Omental fat pad (tissue), 4 donors: ENCODE data around the gene PPIA. TPM values are rescaled to one million over a fixed set of nuclear protein-coding genes. Genes with fewer than 3 reads are reported as not detected.
"Not testable (repeated sequence)": the region's sequence is repeated elsewhere in the genome, so short reads cannot be mapped to it uniquely, and the experiment has no call there.

Source experiments
- ATAC-seq: fragments of 150-250 bp; one replicate; pipeline ENCODE4 v1.9.1; 2016; ENCODE audit warnings: mild to moderate bottlenecking, moderate library complexity; ENCODE audit not compliant: low FRiP score
- DNase-seq: peaks from one replicate; pipeline ENCODE4 v3.0.0-alpha.2; 2019; ENCODE audit warnings: low spot score
- total RNA-seq, 4 donors: library from RNA; depleted of rRNA; stranded (reverse); fragments of >200 nt; gene quantifications; one replicate each; pipeline ENCODE4 v1.1.0, GENCODE V29; 2016
- TF ChIP-seq, protein P1 (sequence below), 3 donors: fragments of 450-650 bp; IDR thresholded peaks; one replicate each; pipeline ENCODE4 v1.5.1; 2016 to 2017; ENCODE audit warnings: antibody characterized with exemption in 3 of 3, mild to moderate bottlenecking in 3 of 3, moderate library complexity in 2 of 3

The PPIA gene
- total RNA-seq, 4 donors from 2014 or later, result 1,060 to 1,801 (median 1,521) TPM

DNA sequence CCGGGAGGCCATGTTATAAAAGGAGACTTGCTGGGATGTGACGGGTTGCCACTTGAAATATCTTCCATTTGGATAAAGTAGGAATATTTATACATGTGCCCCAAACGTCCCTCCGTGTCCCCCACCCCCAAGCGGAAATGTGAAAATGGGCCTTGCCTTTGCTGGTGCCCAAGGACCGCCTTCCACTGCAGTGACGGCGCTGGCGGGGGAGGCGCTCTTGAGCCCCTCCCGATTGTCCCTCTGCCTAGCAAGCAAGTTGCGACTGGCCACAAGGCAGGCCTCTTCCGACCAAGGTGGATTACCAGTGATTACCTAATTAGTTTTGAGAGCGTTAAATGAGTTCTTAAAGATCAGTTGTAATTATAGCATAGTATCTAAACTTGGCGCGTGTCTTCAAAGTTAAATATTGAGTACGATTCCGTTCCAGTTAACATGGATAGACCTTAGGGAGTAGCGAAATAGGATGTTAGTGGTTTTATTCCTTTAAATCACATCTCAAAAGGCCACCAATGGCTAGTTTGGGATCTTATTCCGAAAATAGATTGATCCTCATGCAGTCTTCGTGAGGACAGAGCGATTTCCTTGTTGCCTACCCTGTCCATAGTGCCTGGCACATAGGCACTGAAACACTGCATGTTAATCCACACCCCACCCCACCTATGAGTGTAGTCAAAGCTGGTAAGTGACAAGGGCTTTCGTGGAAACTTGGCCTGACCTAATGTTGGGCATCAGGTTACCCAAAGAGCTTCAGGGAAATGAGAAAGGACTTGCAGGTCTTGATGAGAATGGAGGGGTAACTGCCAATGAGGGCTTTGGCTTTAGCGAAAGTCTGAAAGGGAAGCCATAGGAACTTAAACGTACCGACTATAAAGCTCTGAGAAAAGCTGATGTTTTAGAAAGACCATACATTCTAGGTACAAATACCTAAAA, 1.1 kb downstream of the PPIA start:
- DNase-seq, result peak; percentile 75
- ATAC-seq, result peak; percentile 73
- TF ChIP-seq, protein P1, sequence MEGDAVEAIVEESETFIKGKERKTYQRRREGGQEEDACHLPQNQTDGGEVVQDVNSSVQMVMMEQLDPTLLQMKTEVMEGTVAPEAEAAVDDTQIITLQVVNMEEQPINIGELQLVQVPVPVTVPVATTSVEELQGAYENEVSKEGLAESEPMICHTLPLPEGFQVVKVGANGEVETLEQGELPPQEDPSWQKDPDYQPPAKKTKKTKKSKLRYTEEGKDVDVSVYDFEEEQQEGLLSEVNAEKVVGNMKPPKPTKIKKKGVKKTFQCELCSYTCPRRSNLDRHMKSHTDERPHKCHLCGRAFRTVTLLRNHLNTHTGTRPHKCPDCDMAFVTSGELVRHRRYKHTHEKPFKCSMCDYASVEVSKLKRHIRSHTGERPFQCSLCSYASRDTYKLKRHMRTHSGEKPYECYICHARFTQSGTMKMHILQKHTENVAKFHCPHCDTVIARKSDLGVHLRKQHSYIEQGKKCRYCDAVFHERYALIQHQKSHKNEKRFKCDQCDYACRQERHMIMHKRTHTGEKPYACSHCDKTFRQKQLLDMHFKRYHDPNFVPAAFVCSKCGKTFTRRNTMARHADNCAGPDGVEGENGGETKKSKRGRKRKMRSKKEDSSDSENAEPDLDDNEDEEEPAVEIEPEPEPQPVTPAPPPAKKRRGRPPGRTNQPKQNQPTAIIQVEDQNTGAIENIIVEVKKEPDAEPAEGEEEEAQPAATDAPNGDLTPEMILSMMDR (IDR thresholded peaks at IDR 0.05), result no peak

DNA sequence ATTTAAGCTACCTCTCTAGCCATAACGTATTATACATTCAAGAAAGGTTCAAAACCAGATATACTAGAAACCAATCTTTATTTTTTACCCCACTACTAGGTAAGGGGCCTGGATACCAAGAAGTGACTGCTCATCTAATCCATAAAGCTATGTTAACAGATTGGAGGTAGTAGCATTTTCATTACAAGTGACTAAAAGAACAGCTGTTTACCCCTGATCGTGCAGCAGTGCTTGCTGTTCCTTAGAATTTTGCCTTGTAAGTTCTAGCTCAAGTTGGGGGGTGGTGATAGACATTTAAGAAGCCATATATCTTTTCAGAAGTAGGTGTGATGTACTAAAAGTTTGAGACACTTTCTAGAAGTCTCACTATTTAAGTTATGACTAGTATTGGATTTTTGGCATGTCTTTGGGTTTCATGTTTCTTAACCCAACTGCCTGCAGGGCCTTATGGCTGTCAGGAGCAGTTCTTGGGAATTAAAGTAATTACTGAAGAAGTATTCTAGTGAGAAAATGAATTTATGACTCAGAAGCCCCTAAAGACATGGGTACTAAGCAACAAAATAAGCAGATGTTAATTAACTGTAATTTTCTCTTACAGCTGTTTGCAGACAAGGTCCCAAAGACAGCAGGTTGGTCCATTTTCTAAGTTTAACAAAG, 2.3 kb downstream of the PPIA start:
- no peak for ATAC-seq
- DNase-seq, result no peak
- TF ChIP-seq, protein P1 (IDR thresholded peaks at IDR 0.05), result no peak

DNA sequence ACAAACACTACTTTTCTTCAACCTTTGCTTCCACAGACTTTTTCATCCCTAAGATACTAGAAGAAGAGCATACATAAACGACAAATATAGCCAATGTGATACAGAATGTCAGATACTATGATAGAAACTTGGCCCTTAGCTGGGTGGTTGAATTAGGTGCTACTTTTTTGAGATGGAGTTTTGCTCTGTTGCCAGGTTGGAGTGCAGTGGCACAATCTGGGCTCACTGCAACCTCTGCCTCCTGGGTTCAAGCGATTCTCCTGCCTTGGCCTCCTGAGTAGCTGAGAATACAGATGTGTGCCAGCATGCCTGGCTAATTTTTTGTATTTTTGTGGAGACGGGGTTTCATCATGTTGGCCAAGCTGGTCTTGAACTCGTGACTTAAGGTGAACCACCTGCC, 3.5 kb downstream of the PPIA start:
- TF ChIP-seq, protein P1 (IDR thresholded peaks at IDR 0.05), result no peak
- no peak for DNase-seq
- ATAC-seq, result no peak

DNA sequence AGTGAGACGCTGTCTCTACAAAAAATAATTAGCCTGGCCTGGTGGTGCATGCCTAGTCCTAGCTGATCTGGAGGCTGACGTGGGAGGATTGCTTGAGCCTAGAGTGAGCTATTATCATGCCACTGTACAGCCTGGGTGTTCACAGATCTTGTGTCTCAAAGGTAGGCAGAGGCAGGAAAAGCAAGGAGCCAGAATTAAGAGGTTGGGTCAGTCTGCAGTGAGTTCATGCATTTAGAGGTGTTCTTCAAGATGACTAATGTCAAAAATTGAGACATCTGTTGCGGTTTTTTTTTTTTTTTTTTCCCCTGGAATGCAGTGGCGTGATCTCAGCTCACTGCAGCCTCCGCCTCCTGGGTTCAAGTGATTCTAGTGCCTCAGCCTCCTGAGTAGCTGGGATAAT, 5.4 kb downstream of the PPIA start:
- no peak for DNase-seq
- TF ChIP-seq, protein P1 (IDR thresholded peaks at IDR 0.05), result no peak
- no peak for ATAC-seq

DNA sequence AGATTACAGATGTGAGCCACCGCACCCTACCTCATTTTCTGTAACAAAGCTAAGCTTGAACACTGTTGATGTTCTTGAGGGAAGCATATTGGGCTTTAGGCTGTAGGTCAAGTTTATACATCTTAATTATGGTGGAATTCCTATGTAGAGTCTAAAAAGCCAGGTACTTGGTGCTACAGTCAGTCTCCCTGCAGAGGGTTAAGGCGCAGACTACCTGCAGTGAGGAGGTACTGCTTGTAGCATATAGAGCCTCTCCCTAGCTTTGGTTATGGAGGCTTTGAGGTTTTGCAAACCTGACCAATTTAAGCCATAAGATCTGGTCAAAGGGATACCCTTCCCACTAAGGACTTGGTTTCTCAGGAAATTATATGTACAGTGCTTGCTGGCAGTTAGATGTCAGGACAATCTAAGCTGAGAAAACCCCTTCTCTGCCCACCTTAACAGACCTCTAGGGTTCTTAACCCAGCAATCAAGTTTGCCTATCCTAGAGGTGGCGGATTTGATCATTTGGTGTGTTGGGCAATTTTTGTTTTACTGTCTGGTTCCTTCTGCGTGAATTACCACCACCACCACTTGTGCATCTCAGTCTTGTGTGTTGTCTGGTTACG, 6.0 kb downstream of the PPIA start:
- ATAC-seq (no peak), DNase-seq (no peak)
- TF ChIP-seq, protein P1 (IDR thresholded peaks at IDR 0.05), result no peak

DNA sequence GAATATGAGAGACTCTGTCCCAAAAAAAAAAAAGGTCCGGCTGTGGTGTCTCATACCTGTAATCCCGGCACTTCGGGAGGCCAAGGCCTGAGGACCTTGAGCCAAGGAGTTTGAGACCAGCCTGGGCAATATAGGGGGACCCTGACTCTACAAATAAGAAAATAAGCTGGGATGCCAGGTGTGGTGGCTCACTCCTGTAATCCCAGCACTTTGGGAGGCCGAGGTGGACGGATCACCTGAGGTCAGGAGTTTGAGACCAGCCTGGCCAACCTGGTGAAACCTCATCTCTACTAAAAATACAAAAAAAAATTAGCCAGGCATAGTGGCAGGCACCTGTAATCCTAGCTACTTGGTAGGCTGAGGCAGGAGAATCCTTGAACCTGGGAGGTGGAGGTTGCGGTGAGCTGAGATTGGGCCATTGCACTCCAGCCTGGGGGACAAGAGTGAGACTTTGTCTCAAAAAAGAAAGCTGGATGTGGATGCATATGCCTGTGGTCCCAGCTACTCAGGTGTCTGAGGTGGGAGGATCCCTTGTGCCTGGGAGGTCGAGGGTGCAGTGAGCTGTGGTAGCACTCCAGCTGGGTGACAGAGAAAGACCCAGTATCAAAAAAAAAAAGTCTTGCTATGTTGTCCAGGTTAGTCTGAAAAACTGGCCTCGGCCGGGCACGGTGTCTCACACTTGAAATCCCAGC, 7.5 kb downstream of the PPIA start:
- ATAC-seq, DNase-seq: not testable (repeated sequence)

DNA sequence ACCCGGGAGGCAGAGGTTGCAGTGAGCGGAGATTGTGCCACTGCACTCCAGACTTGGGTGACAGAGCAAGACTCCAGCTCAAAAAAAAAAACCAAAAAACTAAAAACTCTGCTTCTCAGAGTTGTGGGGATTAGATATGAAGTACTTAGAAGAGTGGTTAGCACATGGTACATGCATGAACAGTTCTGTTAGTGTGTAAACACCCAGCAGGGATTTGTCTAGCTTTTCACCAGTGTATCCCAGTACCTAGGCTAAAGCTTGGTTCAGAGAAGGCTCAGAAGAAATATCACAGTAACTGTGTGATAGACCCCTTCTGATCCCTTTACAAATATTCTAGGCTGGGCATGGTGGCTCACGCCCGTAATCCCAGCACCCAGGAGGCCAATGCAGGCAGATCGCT, 9.5 kb downstream of the PPIA start:
- no peak for ATAC-seq
- TF ChIP-seq, protein P1 (IDR thresholded peaks at IDR 0.05), result no peak
- DNase-seq, result no peak
